ENCODE data around the gene ANKRD13B. TPM values are rescaled to one million over a fixed set of nuclear protein-coding genes. Genes with fewer than 3 reads are reported as not detected.

ANKRD13B gene
- total RNA-seq, 1 experiment from 2014 or later = 45.5 TPM

GRCh38 chr17:29613352-29613837 is 20.5 kb downstream of the ANKRD13B start (continued):
- TF ChIP-seq USF1 (CRISPR knock-in tag; IDR thresholded peaks at IDR 0.05) = peak; percentile 75; the same call in 1 of the 2 replicates
- TF ChIP-seq ESRRA (CRISPR knock-in tag; IDR thresholded peaks at IDR 0.05; ENCODE audit: borderline replicate concordance) = 0 out of 2 replicates have a peak, but pooled peaks have one; percentile 79
- peak; percentile 91 for TF ChIP-seq CREB1 (CRISPR knock-in tag; IDR thresholded peaks at IDR 0.05)
- TF ChIP-seq FOXJ3 (CRISPR knock-in tag; IDR thresholded peaks at IDR 0.05; ENCODE audit: borderline replicate concordance) = no peak
- peak; percentile 91; the same call in 1 of the 2 replicates for TF ChIP-seq TCF7 (CRISPR knock-in tag; IDR thresholded peaks at IDR 0.05; ENCODE audit: low read depth)
- no peak for TF ChIP-seq AR (CRISPR knock-in tag; IDR thresholded peaks at IDR 0.05)
- TF ChIP-seq NFE2L1 (CRISPR knock-in tag; IDR thresholded peaks at IDR 0.05) = peak; percentile 96
- TF ChIP-seq, protein P1, sequence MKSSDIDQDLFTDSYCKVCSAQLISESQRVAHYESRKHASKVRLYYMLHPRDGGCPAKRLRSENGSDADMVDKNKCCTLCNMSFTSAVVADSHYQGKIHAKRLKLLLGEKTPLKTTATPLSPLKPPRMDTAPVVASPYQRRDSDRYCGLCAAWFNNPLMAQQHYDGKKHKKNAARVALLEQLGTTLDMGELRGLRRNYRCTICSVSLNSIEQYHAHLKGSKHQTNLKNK (CRISPR knock-in tag; IDR thresholded peaks at IDR 0.05) = no peak
- 0 out of 2 replicates have a peak, but pooled peaks have one; percentile 52 for TF ChIP-seq IRF2 (CRISPR knock-in tag; IDR thresholded peaks at IDR 0.05; ENCODE audit: borderline replicate concordance, low read depth)
- no peak for TF ChIP-seq OVOL2 (CRISPR knock-in tag; IDR thresholded peaks at IDR 0.05; ENCODE audit: borderline replicate concordance)
- TF ChIP-seq, protein P2, sequence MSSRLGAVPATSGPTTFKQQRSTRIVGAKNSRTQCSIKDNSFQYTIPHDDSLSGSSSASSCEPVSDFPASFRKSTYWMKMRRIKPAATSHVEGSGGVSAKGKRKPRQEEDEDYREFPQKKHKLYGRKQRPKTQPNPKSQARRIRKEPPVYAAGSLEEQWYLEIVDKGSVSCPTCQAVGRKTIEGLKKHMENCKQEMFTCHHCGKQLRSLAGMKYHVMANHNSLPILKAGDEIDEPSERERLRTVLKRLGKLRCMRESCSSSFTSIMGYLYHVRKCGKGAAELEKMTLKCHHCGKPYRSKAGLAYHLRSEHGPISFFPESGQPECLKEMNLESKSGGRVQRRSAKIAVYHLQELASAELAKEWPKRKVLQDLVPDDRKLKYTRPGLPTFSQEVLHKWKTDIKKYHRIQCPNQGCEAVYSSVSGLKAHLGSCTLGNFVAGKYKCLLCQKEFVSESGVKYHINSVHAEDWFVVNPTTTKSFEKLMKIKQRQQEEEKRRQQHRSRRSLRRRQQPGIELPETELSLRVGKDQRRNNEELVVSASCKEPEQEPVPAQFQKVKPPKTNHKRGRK (CRISPR knock-in tag; IDR thresholded peaks at IDR 0.05; ENCODE audit: borderline replicate concordance) = no peak
- TF ChIP-seq USF2 (CRISPR knock-in tag; IDR thresholded peaks at IDR 0.05) = peak; percentile 83
- peak; percentile 97 for TF ChIP-seq TP53 (CRISPR knock-in tag; IDR thresholded peaks at IDR 0.05)

DNA sequence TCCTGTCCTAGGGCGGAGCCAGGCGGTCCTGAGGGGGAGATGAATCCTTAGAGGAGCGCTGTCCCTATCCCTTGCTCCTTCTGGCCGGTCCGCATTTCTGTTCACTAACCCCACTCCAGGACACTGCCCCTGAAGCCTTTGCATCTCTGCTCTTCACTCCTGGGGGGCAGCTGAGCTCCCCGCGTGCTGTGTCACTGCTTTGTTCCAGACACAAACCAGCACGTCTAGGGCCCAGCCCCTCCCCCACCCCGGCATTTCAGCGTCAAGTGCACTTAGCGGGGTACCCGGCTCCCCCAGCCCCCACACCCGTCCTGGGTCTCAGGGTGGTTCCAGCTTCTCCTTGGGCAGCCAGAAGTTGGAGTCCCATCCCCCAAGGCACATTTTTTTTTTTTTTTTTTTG is 20.9 kb downstream of the ANKRD13B start:
- peak; percentile 3 for ATAC-seq
- peaks cover 59% of the 10 kb centered on the region for H3K27me3 Mint-ChIP-seq (ENCODE audit: low read depth)
- DNase-seq (ENCODE audit: low spot score) = no peak

More for the DNA sequence above, 20.9 kb downstream of the ANKRD13B start:
- TF ChIP-seq MAX (CRISPR knock-in tag; IDR thresholded peaks at IDR 0.05) (no peak), CREB1 (CRISPR knock-in tag; IDR thresholded peaks at IDR 0.05) (no peak), SP1 (CRISPR knock-in tag; conservative IDR thresholded peaks at IDR 0.05) (no peak), ZNF232 (CRISPR knock-in tag; IDR thresholded peaks at IDR 0.05) (no peak), TEAD1 (CRISPR knock-in tag; IDR thresholded peaks at IDR 0.05) (no peak), ZNF121 (CRISPR knock-in tag; IDR thresholded peaks at IDR 0.05) (0 out of 2 replicates have a peak, but pooled peaks have one; percentile 10)
- Mint-ChIP-seq H3K4me3 (peak overlapping the region; percentile 61), H3K9me3 (no peaks in the 10 kb centered on the region), H3K36me3 (peaks cover 4% of the 10 kb centered on the region; the same call in 1 of the 2 replicates), H3K27ac (no peak overlapping the region), H3K4me1 (peaks cover 28% of the 10 kb centered on the region)
- POLR2A ChIA-PET = interaction anchor here (0.8 to 1.1 kb wide), 3 partner anchors 9 to 21 kb away, joined by 3 read pairs; partner anchors contain the start of genes ANKRD13B and CORO6
- CTCF ChIA-PET = interaction anchor here (0.6 to 9.2 kb wide), 26 partner anchors 9 to 467 kb away, joined by 3 to 272 read pairs (median 6); partner anchors contain the start of genes ABHD15, ANKRD13B, CORO6 and SSH2

Measured in WTC11 (cell line).